K562 (cell line): ENCODE results near the gene ARPC4. TPM values are rescaled to one million over a fixed set of nuclear protein-coding genes. Genes with fewer than 3 reads are reported as not detected.

Experiments used
- ARNT ChIP-seq, 2 experiments: fragments of 450-650 bp; IDR thresholded peaks; 2 replicates each; pipeline ENCODE4 v1.6.1; 2016; ENCODE audit warnings: mild to moderate bottlenecking in 1 of 2
- FOXK2 ChIP-seq, 2 experiments: fragments of 450-650 bp; IDR thresholded peaks in 1 of 2; conservative IDR thresholded peaks in 1 of 2; 2 replicates each; pipeline ENCODE4 v1.6.1; 2016; ENCODE audit warnings: low read depth in 2 of 2, mild to moderate bottlenecking in 1 of 2
- KLF1 ChIP-seq: fragments of 450-650 bp; IDR thresholded peaks from 2 replicates; pipeline ENCODE4 v1.6.1; 2016; ENCODE audit warnings: missing genetic modification characterization, missing compliant biosample characterization
- MYNN ChIP-seq, 2 experiments: sonication (generic); formaldehyde crosslinking in 1 of 2; IDR thresholded peaks; 2 replicates each; pipeline versions ENCODE4 v1.5.0 to v1.6.1; 2016 to 2020; ENCODE audit warnings: antibody characterized with exemption in 1 of 2, missing genetic modification reagents in 1 of 2
- NCOR1 ChIP-seq: fragments of 450-650 bp; IDR thresholded peaks from 2 replicates; pipeline ENCODE4 v1.6.1; 2016; ENCODE audit warnings: mild to moderate bottlenecking, moderate library complexity
- POLR2AphosphoS5 ChIP-seq: IDR thresholded peaks from 2 replicates; pipeline ENCODE4 v1.6.1; 2011; ENCODE audit warnings: mild to moderate bottlenecking, low read depth, low read length, moderate library complexity; ENCODE audit not compliant: control insufficient read depth, insufficient read depth
- RBBP5 ChIP-seq: fragments of 200-600 bp; sonication (generic); IDR thresholded peaks from 2 replicates; pipeline ENCODE4 v1.6.1; 2012; ENCODE audit warnings: borderline replicate concordance, mild to moderate bottlenecking, low read length, control low read depth, inconsistent platforms; ENCODE audit not compliant: insufficient read depth, poor library complexity, severe bottlenecking
- RBM25 ChIP-seq: fragments of 200-400 bp; formaldehyde crosslinking; IDR thresholded peaks from 2 replicates; pipeline ENCODE4 v1.6.1; 2018; ENCODE audit warnings: low read length, low read depth, moderate library complexity; ENCODE audit not compliant: severe bottlenecking
- RBM34 ChIP-seq: fragments of 200-400 bp; formaldehyde crosslinking; IDR thresholded peaks from 2 replicates; pipeline ENCODE4 v1.6.1; 2018; ENCODE audit warnings: low read length, borderline replicate concordance; ENCODE audit not compliant: insufficient read depth
- REST ChIP-seq, 2 experiments: fragments of 450-650 bp; formaldehyde crosslinking in 1 of 2; IDR thresholded peaks; 2 replicates each; pipeline versions ENCODE4 v1.4.0 to v1.6.1; 2014 to 2020; ENCODE audit warnings: mild to moderate bottlenecking in 2 of 2, borderline replicate concordance in 1 of 2, low read depth in 1 of 2
- TAF9B ChIP-seq: fragments of 450-650 bp; IDR thresholded peaks from 2 replicates; pipeline ENCODE4 v1.6.1; 2018; ENCODE audit warnings: mild to moderate bottlenecking; ENCODE audit not compliant: partially characterized antibody
- ZBTB8A ChIP-seq: fragments of 450-650 bp; IDR thresholded peaks from 2 replicates; pipeline ENCODE4 v1.6.1; 2018; ENCODE audit warnings: mild to moderate bottlenecking, moderate library complexity; ENCODE audit not compliant: partially characterized antibody
- ZKSCAN1 ChIP-seq: fragments of 150-350 bp; IDR thresholded peaks from 2 replicates; pipeline ENCODE4 v1.6.1; 2016; ENCODE audit warnings: low read depth, low read length
- ZNF586 ChIP-seq: fragments of 450-650 bp; formaldehyde crosslinking; conservative IDR thresholded peaks from 2 replicates; pipeline ENCODE4 v1.4.0; 2020; ENCODE audit warnings: mild to moderate bottlenecking, moderate library complexity
- polyA plus RNA-seq, 8 experiments: library from polyadenylated mRNA; depleted of rRNA in 4 of 8; stranded (reverse) in 5 of 8; unstranded in 3 of 8; fragments of >200 nt; fragmentation: Nextera tagmentation in 2 of 8; fragmentation: Illumina TruSeq in 1 of 8; extraction: Ambion mirVana in 2 of 8; extraction: Trizol in 1 of 8; gene quantifications; 2 replicates each; pipeline versions ENCODE4 v1.2.1 to v1.2.3, GENCODE V29; 2011 to 2014; ENCODE audit warnings: inconsistent platforms in 1 of 8, missing spikeins in 1 of 8
- total RNA-seq, 7 experiments: library from RNA; depleted of rRNA in 6 of 7; stranded (reverse); fragments of >200 nt in 6 of 7; fragmentation: Illumina TruSeq in 2 of 7; extraction: Trizol in 2 of 7; gene quantifications; 2 replicates each; pipeline versions ENCODE4 v1.2.1 to v1.2.3, GENCODE V29; 2011 to 2021; ENCODE audit warnings: low replicate concordance in 1 of 7

ARPC4 gene
- total and polyA plus RNA-seq, 9 of the 15 experiments (the other 6 are each of a cell fraction or from before 2014, with no cell fraction given): 20.1 to 153 (median 119) TPM

GRCh38 chr3:9792405-9793160 lies at the start of gene ARPC4, which contains the start of gene TADA3 (continued):
- no peak for TF ChIP-seq REST (IDR thresholded peaks at IDR 0.05; ENCODE audit: borderline replicate concordance)
- TF ChIP-seq REST (CRISPR knock-in tag; IDR thresholded peaks at IDR 0.05; ENCODE audit: low read depth): peak; percentile 56; the same call in 1 of the 2 replicates
- TF ChIP-seq ZBTB8A: no peak
- peak; percentile 100 for TF ChIP-seq KLF1 (tag)
- peak in 1 of 2 experiments; percentile 74; a peak in 1 of 4 replicates for TF ChIP-seq ARNT (IDR thresholded peaks at IDR 0.05)
- TF ChIP-seq ZKSCAN1: 0 out of 2 replicates have a peak, but pooled peaks have one; percentile 6
- TF ChIP-seq ZNF586: no peak
- peak; percentile 43 to 100; a peak in 3 of 4 replicates for TF ChIP-seq FOXK2 (conservative IDR thresholded peaks at IDR 0.05 in 1 of 2, IDR thresholded peaks at IDR 0.05 in 1 of 2; ENCODE audit: low read depth in 2 of 2)
- 0 out of 2 replicates have a peak, but pooled peaks have one; percentile 48 for TF ChIP-seq NCOR1
- no peak for TF ChIP-seq RBM34
- TF ChIP-seq RBBP5: peak; percentile 79
- TF ChIP-seq POLR2AphosphoS5: peak; percentile 93
- 0 out of 2 replicates have a peak, but pooled peaks have one; percentile 33 for TF ChIP-seq MYNN (IDR thresholded peaks at IDR 0.05)
- no peak for TF ChIP-seq MYNN (CRISPR knock-in tag; IDR thresholded peaks at IDR 0.05)
- TF ChIP-seq RBM25: peak; percentile 69
- peak; percentile 87 for TF ChIP-seq TAF9B
